Breast epithelium (tissue), 3 donors: Measurements from ENCODE around the gene TPT1.

ENCODE experiments used
- POLR2A ChIP-seq: fragments of 450-650 bp; IDR thresholded peaks from one replicate; pipeline ENCODE4 v1.6.1; 2016; ENCODE audit warnings: antibody characterized with exemption, mild to moderate bottlenecking, moderate library complexity
- POLR2AphosphoS5 ChIP-seq, 3 donors: sonication (generic); formaldehyde crosslinking; IDR thresholded peaks; one replicate each; pipeline ENCODE4 v1.6.1; 2017; ENCODE audit warnings: antibody characterized with exemption in 3 of 3
- TF ChIP-seq, protein P1 (sequence below), 3 donors: fragments of 450-650 bp; IDR thresholded peaks; one replicate each; pipeline ENCODE4 v1.5.1; 2016 to 2017; ENCODE audit warnings: antibody characterized with exemption in 3 of 3, mild to moderate bottlenecking in 3 of 3, moderate library complexity in 3 of 3

DNA sequence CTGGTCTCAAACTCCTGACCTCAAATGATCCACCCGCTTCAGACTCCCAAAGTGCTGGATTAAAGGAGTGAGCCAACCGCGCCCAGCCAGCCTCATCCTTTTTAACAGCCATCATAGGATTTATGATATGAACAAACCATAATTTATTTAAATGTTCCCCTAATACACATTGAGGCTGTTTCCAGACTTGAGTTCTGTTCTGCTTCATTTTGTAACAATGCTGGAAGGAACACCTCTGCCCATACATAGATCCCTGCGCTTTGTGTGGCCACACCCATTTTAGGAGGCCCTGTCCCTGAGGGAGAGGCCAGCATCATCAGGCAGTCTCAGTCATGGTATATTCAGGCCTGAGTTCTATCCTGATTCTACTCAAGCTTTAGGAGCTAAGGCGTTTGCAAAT, 35.9 kb downstream of the TPT1 start:
- TF ChIP-seq, protein P1, sequence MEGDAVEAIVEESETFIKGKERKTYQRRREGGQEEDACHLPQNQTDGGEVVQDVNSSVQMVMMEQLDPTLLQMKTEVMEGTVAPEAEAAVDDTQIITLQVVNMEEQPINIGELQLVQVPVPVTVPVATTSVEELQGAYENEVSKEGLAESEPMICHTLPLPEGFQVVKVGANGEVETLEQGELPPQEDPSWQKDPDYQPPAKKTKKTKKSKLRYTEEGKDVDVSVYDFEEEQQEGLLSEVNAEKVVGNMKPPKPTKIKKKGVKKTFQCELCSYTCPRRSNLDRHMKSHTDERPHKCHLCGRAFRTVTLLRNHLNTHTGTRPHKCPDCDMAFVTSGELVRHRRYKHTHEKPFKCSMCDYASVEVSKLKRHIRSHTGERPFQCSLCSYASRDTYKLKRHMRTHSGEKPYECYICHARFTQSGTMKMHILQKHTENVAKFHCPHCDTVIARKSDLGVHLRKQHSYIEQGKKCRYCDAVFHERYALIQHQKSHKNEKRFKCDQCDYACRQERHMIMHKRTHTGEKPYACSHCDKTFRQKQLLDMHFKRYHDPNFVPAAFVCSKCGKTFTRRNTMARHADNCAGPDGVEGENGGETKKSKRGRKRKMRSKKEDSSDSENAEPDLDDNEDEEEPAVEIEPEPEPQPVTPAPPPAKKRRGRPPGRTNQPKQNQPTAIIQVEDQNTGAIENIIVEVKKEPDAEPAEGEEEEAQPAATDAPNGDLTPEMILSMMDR (IDR thresholded peaks at IDR 0.05), result no peak
- TF ChIP-seq POLR2AphosphoS5 (IDR thresholded peaks at IDR 0.05), result no peak
- no peak for TF ChIP-seq POLR2A
